H7 (cell line): ENCODE results near the gene PEX19. TPM values are rescaled to one million over a fixed set of nuclear protein-coding genes. Genes with fewer than 3 reads are reported as not detected.

ENCODE experiments used
- DNase-seq: peaks from one replicate; pipeline ENCODE4 v3.0.0; 2012
- H3K27me3 ChIP-seq: 2 replicates; pipeline ENCODE4 v1.6.0; 2011; ENCODE audit warnings: mild to moderate bottlenecking, low read length; ENCODE audit not compliant: control insufficient read depth, insufficient read depth
- H3K36me3 ChIP-seq: replicated peaks from 2 replicates; pipeline ENCODE4 v1.5.1; 2011; ENCODE audit warnings: low read length; ENCODE audit not compliant: control insufficient read depth, insufficient read depth
- H3K4me3 ChIP-seq: 2 replicates; pipeline ENCODE4 v1.5.1; 2011; ENCODE audit warnings: low read depth, mild to moderate bottlenecking, control low read depth, low read length, moderate library complexity; ENCODE audit not compliant: insufficient read depth
- total RNA-seq: library from RNA; depleted of rRNA; stranded (reverse); fragments of >200 nt; shearing (Covaris generic); gene quantifications from 2 replicates; pipeline ENCODE4 v1.2.3, GENCODE V29; 2014; rRNA removed

Gene PEX19, protein sequence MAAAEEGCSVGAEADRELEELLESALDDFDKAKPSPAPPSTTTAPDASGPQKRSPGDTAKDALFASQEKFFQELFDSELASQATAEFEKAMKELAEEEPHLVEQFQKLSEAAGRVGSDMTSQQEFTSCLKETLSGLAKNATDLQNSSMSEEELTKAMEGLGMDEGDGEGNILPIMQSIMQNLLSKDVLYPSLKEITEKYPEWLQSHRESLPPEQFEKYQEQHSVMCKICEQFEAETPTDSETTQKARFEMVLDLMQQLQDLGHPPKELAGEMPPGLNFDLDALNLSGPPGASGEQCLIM
- total RNA-seq = 81.9 and 107 TPM in 2 replicates

DNA sequence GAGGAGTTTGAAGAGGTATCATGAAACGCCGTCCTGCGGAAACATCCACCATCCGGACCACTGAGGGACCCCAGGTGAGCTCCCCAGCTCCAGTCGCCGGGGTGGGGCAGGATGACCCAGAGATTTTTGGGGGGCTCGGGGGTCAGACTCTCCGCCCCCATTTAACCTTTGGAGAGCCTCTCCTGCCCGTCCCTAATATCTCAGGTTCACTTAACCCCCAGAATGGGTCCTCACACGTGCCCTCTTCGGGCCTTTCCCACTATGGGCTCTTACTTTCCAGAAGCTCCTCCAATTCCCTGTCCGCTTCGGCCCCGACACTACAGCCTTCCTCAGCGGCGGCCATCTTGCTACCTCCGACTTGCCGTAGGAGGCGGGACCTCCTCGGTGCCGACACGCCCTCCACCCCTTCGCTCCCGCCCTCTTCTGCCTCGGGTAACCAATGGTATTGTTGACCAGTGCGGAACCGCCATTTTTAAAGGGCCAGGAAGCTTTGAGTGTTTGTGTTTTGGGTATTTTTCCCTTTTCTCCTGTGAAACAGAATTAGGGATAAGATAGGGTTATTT is at the start of gene PEX19:
Gene PEX19 (minus strand): TSS at position 352 of the 563 bp plus-strand sequence. CDS start 9 bp downstream, at position 343.
- H3K27me3 ChIP-seq = no peaks in the 10 kb centered on the region
- peaks cover 30% of the 10 kb centered on the region for H3K36me3 ChIP-seq
- peak within 1 kb of the TSS; percentile 86 for H3K4me3 ChIP-seq
- DNase-seq = peak; percentile 96

DNA sequence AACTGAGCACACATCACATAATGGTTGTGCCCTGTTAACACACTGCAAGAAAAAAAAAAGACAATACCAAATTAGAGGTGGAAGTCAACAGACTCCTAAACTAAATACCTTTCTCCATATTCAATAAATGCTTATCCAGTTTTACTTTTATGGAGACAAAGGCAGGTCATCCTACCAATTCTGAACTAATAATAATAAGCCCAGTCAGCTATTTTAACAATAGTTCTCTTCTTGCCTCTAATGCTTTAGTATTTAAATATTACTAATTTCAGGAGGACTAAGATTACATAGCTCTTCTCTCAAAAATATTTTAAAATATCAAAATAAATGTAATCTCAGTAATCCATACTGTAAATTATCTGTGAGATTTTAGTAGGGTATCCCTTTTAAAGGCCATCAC is 47.6 kb upstream of the PEX19 start:
- no peak for DNase-seq
- no peak overlapping the region for H3K4me3 ChIP-seq
- peaks cover 25% of the 10 kb centered on the region for H3K36me3 ChIP-seq

DNA sequence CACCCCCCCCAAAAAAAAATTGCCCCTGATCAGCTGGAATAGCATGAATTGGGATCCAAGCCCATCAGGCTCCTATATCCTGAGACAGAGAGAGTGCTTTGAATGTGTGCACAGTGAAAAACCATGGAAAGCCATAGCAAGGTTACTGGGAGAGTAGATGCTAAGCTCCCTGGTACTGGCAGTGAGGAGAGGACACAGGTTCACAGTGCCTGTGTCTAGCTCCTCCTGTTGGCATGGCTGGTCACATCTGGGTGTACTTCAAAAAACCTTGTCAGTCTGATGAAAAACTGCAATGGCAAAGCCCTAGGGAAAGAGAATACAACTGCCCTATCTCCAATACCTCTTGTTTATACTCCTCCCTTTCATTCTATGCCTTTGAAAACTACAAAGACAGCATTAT is 45.2 kb upstream of the PEX19 start:
- no peak overlapping the region for H3K4me3 ChIP-seq
- DNase-seq = no peak
- no peaks in the 10 kb centered on the region for H3K27me3 ChIP-seq
- H3K36me3 ChIP-seq = peaks cover 33% of the 10 kb centered on the region

More for the DNA sequence above, 47.6 kb upstream of the PEX19 start:
- no peaks in the 10 kb centered on the region for H3K27me3 ChIP-seq

DNA sequence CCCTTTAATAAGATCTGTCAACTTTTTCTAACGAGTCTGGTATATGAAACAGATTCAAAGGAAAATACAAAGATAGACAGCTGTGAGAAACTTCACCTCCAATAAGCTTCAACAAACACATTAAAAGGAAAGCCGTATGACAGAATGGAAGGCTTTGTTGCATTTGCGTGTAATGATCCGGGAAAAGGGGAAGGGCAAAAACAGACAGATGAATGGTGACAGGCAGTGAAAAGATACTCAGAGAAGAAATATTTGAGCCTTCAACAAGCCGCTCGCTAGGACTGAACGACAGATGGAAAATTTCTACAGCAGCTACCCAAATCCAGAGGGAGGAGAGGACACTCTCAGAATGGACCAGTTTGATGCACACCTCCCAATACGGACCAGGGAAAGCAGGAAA is 43.3 kb upstream of the PEX19 start:
- H3K4me3 ChIP-seq = no peak overlapping the region
- H3K36me3 ChIP-seq = peaks cover 31% of the 10 kb centered on the region
- no peaks in the 10 kb centered on the region for H3K27me3 ChIP-seq
- no peak for DNase-seq

DNA sequence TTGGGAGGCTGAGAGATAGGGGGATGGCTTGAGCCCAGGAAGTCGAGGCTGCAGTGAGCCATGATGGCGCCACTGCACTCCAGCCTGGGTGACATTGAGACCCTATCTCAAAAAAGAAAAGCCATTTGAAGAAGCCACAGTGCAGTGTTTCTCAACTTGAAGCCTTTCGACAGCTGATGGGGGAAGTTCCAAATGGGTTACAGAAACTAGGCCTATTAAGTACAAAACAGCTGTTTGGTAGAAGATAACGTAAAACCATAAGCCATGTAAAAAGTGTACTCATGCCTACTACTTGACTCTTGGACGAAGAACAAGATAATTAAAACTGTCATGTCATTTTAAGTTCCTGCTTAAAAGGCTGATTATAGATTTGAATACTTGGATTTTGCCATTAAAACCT is 41.5 kb upstream of the PEX19 start:
- H3K36me3 ChIP-seq = peaks cover 26% of the 10 kb centered on the region
- DNase-seq = no peak

DNA sequence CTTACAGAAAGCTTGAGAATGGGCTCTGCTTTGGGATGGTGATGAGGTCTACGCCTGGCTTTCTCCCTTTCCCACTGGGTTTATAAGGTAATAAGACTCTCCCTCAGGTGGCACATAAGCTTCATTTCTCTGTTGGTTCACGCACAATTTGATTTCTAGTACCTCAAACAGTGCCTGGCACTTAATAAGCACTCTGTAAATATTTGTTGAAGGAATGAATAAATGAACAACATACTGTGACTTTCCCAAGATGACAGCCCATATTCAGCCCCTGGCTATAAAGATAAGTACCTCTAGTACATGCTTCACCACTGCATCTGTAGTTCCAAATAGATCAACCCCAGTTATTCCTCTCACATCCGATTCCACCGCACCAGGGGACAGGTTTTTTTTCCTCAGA is 40.3 kb upstream of the PEX19 start:
- Histone ChIP-seq H3K27me3 (no peaks in the 10 kb centered on the region), H3K4me3 (no peak overlapping the region), H3K36me3 (peaks cover 23% of the 10 kb centered on the region)
- DNase-seq = no peak

More for the DNA sequence above, 41.5 kb upstream of the PEX19 start:
- no peak overlapping the region for H3K4me3 ChIP-seq
- H3K27me3 ChIP-seq = no peaks in the 10 kb centered on the region

DNA sequence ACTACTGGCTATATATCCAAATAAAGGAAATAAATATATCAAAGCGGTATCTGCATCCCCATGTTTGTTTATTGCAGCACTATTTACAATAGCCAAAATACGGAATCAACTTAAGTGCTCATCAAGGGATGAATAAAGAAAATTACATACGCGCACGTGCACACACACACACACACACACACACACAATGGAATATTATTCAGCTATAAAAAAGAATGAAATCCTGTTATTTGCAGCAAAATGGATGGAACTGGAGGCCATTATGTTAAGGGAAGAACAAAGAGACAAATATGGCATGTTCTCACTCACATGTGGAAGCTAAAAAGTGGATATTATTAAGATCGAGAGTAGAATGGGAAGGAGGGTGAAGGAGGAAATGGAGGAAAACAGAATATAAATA is 37.9 kb upstream of the PEX19 start:
- no peaks in the 10 kb centered on the region for H3K27me3 ChIP-seq
- peaks cover 17% of the 10 kb centered on the region for H3K36me3 ChIP-seq
- H3K4me3 ChIP-seq = no peak overlapping the region
- DNase-seq = no peak

DNA sequence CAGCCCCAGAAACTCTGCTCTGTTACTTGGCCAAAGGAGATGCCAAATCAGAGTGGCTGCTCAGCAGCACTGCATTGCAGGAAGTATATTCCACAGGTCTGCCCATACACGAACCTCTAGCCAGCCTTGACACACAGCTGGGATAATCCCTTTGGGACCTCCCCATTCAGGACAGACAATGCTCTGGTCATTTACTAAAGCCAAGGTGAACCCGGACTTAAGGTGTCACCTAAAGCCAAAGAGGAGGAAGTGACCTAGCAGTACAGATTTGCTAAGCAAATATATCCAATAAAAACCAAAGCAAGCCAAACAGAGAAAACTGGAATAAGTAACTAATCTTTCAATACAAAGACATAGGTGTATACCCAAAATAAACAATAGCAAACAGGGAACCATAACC is 30.4 kb upstream of the PEX19 start:
- no peak for DNase-seq
- H3K4me3 ChIP-seq = no peak overlapping the region
- no peaks in the 10 kb centered on the region for H3K27me3 ChIP-seq
- peaks cover 24% of the 10 kb centered on the region for H3K36me3 ChIP-seq

DNA sequence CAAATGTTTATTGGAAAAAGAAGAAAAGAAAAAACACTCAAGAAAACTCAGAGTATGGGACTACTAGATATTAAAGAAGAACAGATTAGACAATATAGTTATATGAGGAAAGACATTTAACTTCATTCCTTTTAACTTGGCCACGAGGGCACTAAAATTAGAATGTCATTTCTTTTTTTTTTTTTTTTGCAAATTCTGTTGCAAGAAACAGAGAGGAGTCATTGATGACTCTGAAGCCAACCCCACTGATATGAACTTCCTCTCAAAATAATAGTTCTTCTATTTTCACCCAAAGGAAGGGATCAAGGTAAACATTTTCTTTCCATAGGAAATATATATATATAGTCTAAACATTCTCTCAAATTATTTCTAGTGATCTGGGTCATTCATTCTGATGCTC is 24.6 kb upstream of the PEX19 start:
- DNase-seq = no peak
- H3K27me3 ChIP-seq = no peaks in the 10 kb centered on the region
- peaks cover 46% of the 10 kb centered on the region for H3K36me3 ChIP-seq
- H3K4me3 ChIP-seq = no peak overlapping the region

DNA sequence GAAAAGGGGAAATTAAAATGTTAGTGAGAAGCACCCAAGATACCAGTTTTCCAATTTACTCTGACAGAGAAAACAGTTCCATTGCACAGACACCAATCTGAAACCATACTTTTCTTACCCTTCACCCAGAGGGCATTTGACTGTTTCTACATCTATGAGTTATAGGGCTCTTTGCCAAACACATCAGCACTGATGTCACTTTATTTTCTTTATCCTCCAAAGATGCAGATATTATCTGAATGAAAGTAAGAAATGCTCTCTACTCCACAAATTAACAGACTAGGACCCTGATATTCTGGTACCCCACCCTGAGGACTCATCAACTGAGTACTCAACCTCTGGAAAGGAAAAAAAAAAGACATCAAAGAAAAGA is 24.2 kb upstream of the PEX19 start:
- no peak overlapping the region for H3K4me3 ChIP-seq
- peaks cover 45% of the 10 kb centered on the region for H3K36me3 ChIP-seq
- no peaks in the 10 kb centered on the region for H3K27me3 ChIP-seq
- DNase-seq = no peak

DNA sequence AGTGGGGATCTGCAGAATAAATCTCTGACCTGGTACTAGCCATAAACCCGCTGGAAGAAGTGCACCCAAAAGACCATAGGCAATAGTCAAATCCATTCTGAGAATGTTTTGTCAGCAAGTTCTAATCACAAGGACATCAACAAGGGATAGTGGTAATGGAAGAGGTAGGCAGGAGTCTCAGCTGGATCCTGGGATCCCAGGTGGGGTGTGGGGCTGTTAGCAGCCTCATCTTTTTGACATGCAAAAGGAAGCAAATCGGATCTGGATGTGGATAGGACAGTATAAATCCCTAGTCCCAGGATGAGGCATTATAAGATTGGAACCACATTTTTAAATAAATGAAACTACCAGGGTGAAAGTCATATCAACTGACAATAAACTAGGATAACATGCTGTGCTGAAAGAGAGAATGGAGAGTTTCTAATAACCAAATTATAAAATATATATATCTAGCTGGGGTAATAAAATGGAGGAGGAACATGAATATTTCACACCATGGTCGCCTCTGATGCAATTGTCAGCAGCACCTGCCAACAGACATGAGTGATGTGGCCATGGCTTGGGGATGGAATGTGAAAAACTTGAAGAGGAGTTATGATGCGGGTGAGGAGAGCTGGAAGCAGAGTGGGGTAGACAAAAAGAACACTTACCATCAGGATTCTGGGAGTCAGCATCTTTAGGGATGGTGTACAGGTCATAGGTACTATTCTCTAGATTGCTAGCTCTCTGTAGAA is 23.7 kb upstream of the PEX19 start:
- DNase-seq = peak; percentile 59
- Histone ChIP-seq H3K36me3 (peaks cover 42% of the 10 kb centered on the region), H3K27me3 (no peaks in the 10 kb centered on the region), H3K4me3 (no peak overlapping the region)

DNA sequence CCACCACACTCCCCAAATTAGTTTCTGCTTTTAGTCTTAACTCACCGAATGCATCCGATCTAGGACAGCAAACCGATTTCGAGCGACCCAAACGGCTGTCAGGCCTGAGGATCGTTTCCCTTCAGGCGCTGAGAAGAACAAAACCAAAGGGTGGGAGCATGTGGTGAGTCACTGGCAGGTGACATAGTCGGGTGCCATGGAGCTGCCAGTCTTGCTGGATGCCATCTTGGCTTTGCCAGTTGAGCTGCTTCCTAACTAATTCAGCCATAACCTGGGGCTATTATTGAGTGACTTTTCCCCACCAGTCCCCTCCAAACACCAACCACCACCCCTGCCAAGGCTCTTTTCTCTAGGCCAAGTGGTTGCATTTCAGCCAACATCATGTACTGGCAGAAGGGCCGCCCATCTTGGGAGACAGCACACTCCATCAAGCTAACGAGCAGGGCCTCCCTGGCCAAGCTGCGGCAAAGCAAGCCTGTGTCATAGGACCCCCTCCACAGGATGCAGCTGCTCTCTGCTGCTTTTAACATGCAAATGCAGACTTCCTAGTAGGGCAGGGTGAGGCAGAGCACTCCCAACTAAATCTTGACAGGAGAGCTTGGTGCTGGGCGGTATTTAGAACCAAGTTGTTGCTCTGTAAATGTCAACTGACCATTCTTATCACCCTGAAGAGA is 22.3 kb upstream of the PEX19 start:
- Histone ChIP-seq H3K27me3 (no peaks in the 10 kb centered on the region), H3K4me3 (no peak overlapping the region), H3K36me3 (peaks cover 35% of the 10 kb centered on the region)
- peak; percentile 78 for DNase-seq

DNA sequence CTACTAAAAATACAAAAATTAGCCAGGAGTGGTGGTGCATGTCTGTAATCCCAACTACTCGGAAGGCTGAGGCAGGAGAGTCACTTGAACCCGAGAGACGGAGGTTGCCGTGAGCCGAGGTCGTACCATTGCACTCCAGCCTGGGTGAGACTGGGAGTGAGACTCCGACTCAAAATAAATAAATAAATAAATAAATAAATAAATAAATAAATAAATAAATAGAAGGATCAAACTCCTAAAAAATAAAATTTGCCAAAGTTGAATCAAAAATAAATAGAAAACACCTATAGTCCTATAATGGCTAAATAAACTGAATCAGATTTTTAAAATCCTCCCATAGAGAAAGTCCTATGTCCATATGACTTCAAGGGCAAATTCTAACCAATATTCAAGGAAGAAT is 15.2 kb upstream of the PEX19 start:
- Histone ChIP-seq H3K4me3 (no peak overlapping the region), H3K27me3 (no peaks in the 10 kb centered on the region), H3K36me3 (peaks cover 30% of the 10 kb centered on the region)
- no peak for DNase-seq

DNA sequence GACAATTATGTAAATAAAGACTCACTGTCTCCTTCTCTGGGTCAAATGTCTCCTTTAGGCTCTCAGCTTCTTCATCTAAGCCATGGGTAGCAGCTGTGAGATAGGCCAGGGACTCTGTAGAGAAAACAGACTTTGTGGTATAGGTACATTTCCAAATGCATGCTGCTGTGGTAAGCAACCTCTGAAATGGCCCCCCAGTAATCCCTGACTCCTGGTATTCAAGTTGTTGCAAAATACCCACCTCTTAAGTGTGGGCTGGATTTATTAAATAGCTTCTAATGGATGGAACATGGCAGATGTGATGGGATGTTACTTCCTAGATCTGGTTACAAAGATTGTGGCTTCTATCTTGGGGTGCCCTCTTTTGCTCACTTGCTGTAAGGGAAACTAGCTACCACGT is 11.1 kb upstream of the PEX19 start:
- no peak for DNase-seq
- H3K36me3 ChIP-seq = peaks cover 66% of the 10 kb centered on the region
- no peak overlapping the region for H3K4me3 ChIP-seq
- no peaks in the 10 kb centered on the region for H3K27me3 ChIP-seq
